Stimulated activated CD4-positive, alpha-beta T cell treated with anti-CD3 and anti-CD28 coated beads, Interleukin-15, amount 100 ng/mL, for 1 hour (primary cell): Measurements from ENCODE around the gene EXOSC7.

Source experiments
- DNase-seq, 2 donors: peaks; one replicate each; pipeline ENCODE4 v3.0.0-alpha.2; 2020; ENCODE audit warnings: low read depth in 1 of 2, low spot score in 1 of 2

Gene EXOSC7

DNA sequence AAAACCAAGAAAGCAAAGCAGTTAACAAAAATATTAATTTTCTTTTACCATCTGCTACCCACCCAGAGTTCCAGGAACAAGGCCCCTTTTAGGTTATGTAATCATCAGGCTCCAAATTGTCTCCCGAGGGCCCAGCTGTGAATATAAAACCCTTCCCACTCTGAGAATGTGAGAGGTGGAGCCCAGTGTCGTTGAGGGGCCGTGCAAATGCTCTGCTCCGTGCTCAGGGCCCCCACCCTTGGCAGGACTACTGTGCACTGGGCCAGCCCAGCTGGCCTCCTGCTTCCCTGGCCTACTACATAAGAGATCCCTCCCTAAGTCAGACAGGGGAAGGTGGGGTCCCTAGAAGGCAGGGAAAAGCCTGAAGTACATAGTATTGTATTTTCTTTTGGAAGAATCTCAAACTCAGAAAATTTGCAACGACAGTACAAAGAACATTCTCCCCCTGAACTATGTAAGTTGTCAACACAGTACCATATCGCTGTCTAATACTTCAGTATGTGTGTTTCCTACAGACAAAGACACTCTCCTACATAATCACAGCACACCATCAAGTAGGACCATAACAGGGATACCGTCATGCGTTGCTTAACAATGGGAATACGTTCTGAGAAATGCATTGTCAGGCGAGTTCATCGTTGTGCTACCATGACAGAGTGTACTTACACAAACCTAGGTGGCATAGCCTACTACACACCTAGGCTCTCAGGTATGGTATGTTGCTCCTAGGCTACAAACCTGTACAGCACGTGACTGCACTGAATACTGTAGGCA lies 45.7 kb downstream of the EXOSC7 start:
- DNase-seq, result no peak

DNA sequence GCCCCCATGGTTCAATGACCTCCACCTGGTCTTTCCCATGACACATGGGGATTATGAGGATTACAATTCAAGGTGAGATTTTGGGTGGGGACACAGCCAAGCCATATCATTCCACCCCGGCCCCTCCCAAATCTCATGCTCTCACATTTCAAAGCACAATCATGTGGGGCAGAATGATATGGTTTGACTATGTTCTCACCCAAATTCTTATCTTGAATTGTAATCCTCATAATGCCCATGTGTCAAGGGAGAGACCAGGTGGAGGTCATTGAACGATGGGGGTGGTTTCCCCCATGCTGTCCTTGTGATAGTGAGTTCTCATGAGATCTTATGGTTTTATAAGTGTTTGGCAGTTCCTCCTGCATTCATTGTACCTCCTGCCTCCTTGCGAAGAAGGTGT lies 47.6 kb downstream of the EXOSC7 start:
- no peak for DNase-seq

DNA sequence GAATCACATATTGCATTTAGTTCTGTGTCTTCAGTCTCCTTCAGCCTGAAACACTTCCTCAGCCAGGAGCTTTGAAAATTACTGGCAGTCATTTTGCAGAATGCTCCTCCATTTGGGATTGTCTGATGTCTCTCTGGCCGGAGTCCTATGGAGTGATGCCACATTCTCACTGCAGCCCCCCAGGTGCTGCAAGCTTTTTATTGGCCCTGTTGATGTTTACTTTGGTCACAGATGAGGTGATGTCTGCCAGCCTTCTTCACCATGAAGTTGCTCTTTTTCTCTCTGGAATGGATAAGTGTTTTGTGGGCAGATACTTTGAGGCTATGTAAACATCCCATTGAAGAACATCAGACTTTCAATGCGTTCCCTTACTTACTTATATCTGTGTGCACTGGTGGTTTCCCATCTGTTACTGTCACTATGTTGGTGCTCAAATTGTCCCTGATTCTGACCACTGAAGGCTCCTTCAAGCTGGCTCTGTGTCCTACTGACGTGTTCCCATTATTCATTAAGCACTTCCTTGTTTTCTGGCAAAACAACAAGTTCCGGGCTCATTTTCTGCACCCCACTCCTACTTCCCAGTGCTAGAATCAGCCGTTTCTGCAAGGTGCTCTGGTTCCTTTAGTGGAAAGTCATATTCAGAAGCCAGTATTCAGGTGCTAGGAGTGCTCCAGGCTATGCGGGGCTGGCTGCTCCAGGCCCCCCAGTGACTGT lies 48.7 kb downstream of the EXOSC7 start:
- no peak for DNase-seq

DNA sequence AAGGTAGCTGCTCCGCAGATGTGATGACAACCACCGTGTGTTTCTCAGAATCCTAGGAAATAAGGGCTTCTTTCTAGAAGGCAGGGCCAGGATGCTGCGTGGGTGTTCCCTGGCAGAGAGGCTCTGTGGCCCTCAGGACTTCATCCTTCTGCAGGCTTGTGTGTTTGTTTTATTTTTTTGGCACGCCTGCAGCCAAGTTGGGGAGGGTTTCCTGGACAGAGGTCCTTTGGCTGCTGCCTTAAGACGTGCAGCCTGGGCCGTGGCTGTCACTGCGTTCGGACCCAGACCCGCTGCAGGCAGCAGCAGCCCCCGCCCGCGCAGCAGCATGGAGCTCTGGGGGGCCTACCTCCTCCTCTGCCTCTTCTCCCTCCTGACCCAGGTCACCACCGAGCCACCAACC lies 50.0 kb downstream of the EXOSC7 start, which contains the start of gene CLEC3B:
Gene CLEC3B, plus strand, starts transcription at position 266 of the 400 bp plus-strand sequence. Its CDS starts 60 bp downstream, at position 326.
- DNase-seq, result no peak

DNA sequence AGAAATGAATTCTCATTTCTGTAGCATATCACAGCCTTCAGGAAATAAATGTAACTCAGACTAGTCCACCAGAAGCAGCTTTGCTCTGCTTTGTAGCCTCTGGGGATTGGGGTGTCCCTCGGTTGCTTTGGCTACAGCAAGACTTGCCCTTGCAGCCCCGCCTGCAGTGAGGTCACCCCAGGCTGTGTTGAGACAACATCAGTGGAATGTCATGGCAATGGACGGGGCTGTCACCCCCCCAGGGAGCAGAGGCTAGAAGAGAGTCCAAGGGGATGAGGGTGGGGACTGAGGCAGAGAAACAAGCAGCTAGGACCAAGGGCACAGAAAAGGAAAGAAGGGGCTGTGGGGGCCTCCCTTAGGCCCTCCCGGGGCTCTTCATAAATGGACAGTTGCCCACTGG lies 50.9 kb downstream of the EXOSC7 start:
- no peak for DNase-seq

DNA sequence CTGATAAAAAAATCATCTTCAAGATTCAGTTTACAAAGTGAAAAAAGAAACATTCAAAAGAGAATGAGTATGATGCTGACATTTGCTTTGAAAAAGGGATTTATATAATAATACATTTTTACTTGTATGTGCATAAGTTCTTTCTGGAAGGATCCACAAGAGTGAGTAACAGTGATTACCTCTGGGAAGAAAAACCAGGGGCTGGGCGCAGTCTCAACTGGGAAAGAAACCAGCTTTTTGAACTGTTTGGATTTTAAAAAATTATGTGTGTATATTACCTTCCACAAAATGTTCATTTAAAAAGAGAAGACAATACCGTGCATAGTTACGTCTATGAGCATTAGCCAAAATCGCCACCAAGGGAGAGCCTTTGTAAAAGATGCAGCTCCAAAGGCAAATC lies 51.4 kb downstream of the EXOSC7 start:
- DNase-seq, result no peak

DNA sequence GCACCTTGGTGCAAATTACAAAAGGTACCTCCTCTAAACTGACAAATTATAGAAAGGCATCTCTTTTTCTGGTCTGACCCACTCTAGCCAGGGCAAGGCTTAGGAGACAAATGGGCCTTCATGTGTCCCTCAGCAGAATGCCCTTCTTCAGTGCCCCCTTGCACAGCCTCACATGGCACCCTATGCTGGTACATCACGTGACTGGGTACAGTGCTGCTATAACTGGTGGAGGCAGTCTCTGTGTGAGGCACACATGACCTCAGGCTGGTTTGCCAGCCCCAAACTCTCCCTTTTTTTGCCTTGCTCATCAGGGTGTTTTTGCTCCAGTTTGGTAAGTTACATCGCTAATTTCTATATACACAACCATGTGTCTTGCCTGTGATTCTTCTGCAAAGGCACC lies 53.2 kb downstream of the EXOSC7 start:
- DNase-seq, result no peak

DNA sequence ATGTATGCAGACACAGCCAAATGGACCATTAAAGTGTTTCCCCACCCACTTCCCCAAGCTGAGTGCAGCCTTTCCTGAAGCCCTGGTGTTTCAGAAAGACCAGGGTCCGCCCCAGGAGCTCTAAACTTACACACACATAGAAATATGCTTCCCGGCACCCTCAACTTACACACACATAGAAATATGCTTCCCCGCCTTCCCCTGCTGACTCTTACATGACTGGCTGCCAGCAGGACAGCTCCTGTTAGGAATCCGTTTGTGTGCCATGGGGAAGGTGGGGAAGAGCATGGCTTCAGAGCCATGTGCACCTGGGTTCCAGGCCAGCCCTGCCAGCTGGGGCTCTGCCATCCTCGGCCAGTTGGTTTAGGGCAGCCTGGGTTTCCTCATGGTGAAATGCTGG lies 53.6 kb downstream of the EXOSC7 start:
- no peak for DNase-seq

DNA sequence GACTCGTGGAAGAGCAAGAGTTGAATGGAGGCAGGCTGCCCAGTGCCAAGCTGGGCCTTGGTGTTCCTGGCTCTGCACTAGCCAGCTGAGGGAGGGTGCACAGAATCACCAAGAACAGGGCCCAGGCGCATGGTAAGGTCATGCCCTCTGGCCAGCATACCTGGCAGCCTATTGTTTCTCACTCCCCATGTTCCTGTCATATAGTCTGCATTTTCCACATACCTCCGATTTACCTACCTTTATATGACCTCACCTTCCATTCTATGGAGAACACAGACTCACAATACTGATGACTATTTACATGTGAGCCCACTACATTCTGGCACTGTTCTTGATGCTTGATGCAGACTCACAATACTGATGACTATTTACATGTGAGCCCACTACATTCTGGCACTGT lies 55.5 kb downstream of the EXOSC7 start:
- DNase-seq, result no peak

DNA sequence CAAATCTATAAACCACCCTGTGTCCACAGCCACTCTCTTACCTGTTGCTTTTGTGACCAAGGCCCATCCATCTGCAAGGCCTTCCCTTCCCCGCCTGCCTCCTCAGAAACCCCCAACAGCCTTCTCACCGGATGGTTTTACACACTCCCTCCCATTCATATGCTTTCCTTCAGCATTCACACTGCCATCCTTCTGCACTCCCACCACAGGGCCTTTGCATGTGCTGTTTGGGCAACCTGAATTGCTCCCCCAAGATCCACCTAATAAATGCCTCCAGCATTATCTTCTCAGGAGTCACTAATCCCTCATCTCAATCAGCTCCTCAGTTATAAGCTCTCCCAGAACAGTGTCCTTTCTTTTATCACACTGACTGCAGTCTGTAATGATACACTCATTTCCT lies 56.1 kb downstream of the EXOSC7 start:
- no peak for DNase-seq

DNA sequence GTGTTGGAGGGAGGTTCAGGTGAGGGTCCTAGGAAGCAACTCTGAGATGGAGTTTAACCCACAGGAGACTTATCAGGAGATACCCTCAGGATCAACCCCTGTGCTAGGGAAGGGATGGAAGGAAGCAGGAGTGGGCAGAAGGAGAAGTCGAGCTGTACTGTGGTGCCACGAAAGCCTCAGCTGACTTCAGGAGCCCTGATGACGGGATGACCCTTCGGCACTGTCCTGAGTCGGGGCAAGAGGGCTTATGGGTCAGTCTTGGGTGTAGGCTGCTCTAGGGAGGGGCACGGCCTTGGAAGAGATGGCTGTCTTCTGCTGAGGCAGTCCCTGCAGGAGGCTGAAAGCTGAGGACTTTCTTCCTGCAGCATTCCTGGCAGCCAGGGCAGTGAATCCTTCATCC lies 57.7 kb downstream of the EXOSC7 start:
- DNase-seq, result no peak

DNA sequence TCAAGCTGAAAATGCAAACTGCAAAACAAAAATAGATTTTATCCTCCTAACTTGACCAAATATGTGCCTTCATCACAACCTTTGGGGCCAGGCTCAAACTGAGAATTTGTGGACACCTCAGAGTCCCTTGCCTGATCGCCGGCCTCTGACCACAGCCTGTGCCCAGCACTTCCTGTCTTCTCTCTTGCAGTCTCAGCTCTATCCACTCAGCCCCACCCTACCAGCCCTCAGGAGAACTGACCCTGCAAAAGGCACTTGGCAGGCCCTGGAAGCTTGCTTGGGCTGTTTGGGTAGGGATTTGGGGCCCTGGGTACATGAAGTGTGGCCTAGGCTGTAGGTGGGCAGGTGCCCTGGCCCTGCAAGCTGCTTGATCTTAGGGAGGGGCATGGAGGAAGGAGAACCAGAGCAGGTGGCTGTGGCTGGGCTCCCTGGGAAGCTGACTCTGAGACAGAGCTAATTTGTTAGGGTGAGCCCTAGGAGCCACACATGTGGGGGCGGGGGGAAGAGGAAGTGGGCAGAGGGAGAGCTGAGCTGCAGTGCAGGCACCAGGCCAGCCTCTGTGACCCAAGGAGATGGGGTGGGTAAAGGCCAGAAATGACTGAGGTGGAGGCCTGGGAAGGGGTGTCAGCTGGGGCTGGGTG lies 58.7 kb downstream of the EXOSC7 start:
- DNase-seq, result no peak

DNA sequence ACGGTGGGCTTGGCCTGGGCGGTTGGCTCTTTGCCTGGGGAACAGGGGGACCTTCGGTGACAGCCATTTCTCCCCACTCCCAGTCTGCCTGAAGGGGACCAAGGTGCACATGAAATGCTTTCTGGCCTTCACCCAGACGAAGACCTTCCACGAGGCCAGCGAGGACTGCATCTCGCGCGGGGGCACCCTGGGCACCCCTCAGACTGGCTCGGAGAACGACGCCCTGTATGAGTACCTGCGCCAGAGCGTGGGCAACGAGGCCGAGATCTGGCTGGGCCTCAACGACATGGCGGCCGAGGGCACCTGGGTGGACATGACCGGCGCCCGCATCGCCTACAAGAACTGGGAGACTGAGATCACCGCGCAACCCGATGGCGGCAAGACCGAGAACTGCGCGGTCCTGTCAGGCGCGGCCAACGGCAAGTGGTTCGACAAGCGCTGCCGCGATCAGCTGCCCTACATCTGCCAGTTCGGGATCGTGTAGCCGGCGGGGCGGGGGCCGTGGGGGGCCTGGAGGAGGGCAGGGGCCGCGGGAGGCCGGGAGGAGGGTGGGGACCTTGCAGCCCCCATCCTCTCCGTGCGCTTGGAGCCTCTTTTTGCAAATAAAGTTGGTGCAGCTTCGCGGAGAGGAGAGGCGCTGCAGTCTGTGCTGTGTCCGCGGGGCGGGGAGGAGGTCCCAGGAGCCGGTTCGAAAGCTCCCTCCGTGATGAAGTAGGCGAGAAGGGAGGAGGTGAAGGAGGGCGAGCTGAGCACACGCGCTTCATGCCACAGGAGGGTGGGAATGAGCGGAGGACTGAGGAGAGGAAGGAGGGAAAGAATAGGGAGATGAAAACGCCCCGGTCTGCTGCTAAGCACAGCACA lies 59.6 kb downstream of the EXOSC7 start:
- peak in 1 of 2 donors; percentile 14 for DNase-seq

DNA sequence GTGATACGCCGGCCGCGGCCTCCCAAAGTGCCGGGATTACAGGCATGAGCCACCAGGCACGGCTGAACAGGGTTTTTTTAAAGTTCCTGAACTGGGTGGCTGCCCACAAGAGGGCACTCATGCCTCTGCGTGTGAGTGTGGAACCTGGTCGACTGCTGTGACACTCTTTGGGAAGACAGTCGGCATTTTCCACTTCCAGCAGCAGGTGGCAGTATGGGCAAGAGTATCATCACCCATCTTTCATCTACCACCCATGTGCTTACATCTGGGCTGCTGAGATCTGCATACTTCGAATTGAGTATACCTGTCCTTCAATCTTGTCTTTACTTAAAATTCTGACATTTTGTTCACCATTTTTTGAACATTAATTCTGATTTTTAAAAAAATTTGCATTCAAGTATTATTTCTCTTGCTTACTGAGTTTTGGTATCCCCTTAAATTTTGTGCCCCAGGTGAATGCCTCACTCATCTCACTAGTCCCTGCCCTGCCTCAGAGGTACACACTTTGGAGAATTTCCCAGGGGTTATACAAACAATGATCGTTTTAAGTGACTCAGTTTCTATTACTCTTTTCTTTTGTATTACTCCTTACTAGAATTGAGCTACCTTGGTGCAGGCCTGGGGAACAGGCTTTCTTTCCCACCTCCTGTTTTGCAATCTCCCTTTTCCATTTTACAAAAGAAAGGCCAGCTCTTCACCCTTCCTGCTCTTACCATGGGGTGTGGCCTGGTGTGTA lies 61.8 kb downstream of the EXOSC7 start:
- DNase-seq, result peak; percentile 75 to 81

DNA sequence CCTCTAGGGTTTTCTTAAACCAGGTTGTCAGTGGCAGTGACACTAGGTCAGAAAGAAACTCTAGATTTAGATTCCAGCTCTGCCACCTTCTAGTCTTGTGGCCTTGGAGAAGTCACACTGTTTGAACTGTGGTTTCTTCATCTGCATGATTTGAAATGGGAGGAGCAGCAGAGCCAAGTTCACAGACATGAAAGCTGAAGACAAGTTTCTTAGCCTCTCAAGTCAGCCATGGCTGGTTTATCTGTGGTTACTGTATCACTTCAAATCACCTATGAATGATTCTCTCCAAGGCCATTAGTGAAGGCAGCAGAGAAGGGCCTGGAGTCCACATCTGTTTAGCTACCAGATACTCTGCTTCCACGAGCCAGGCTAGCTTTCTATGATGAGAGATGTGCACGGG lies 65.6 kb downstream of the EXOSC7 start:
- DNase-seq, result no peak

DNA sequence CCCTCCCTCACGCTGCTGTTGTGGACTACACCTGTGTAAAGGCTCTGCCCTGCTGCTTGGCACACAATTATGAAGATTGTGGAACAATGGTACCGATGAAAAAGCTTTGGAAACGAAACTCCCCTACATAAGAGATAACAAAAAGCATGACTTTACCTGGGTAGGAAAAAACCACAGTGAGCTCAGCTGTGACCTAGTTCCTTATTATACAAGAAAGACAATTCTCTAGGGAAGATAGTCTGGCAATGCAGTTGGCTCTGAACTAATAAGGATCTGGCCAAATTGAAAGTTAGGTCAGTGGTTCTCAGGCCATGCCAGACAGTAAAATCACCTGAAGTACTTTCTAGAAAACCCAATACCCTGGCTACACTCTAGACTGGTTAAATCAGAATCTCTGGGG lies 66.1 kb downstream of the EXOSC7 start:
- no peak for DNase-seq

DNA sequence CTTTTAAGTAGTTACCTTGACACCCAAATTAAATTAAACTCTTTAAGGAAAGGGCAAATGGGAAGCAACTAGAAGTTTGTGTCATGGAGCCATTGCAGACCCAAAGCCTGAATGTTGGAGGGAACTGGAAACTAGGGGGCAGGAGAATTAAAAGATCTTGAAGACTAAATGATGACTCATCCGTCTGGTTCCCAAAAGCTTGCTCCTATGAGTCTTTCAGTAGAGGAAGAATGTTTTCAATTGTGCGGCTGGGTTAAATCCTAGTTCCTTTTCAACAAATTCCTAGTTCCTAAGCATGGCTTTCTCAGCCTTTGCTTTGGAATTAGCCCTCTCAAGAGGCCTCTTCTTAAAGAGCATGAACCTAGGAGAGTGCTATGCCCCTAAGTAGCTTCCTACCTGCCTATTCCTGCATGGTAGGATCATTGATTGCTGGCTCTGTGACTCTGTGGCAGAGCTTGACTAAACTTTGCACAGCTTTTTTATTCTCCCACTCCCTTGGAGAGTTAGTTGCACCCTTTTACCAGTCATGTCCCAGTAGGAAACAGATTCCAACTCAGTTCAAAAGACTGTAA lies 67.8 kb downstream of the EXOSC7 start:
- DNase-seq, result no peak

DNA sequence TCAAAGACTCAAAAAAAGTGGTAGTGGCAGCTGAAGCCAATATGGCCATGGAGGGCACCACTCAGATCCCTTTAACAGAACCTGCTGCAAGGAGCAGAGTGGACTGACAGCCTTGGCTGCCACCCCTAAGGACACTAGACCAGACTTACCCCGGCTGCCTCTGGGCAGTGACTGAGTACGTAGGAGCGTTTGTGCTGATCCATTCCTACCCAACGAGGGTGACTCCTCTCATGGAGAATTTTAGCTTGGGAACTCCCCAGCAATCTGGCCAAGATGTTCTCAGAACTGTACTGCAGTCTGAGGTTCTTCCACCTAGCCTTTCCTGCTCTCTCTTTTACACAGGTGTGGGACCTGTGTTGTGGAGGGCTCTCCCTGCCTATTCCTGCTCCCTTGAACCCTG lies 72.2 kb downstream of the EXOSC7 start:
- no peak for DNase-seq

DNA sequence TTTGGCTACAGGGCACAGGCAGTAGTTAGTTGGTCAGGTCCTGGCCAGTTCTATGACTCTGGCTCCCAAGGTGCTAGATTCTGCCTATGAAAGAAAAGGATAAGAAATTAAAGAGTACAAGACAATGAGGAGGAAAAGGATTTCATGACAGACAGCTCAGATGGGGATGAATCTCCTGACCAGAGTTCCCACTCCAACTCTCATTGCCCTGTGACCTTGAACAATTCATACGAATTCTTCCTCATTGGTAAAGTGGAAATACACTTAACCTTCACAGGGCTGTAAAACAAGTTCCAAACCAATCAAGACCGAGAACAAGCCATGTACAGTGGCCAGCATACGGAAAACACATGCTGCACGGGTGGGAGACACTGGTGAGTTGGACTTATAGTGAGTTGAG lies 73.8 kb downstream of the EXOSC7 start:
- no peak for DNase-seq

DNA sequence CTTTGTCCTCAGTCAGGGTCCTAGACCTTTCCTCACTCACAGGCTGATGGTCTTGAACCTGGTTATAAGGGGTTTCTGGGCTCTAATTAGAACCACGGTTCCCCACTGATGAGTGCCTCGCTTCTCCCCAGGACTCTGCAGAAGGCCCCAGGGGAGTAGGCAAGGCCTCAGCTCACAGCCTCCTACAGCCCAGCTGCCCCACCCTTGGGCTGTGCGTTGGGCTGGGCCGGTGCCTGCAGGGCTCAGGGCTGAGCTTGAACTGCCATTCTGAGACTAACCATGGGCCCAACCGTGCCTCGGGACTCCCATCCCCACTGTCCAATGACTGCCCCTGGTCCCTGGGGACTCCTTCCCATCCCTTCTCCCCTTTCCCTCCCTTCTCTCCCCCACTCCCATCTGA lies 75.6 kb downstream of the EXOSC7 start:
- no peak for DNase-seq
